Measurements from ENCODE around the gene MCTP1. TPM values are rescaled to one million over a fixed set of nuclear protein-coding genes. Genes with fewer than 3 reads are reported as not detected.
A peak's percentile ranks its signal among the peaks of the same experiment; 100 is the strongest.
"Not testable (repeated sequence)": the region's sequence is repeated elsewhere in the genome, so short reads cannot be mapped to it uniquely, and the experiment has no call there.

MCTP1 gene
- total and polyA plus RNA-seq, 5 donors: 0.84 to 5.7 (median 4.7) TPM

GRCh38 chr5:94993491-94993890 is 291.4 kb downstream of the MCTP1 start:
- DNase-seq (no peak), ATAC-seq (no peak)
- Histone ChIP-seq H3K9me3 (ENCODE audit: control insufficient read depth, low read length) (no peaks in the 10 kb centered on the region), H3K27ac (ENCODE audit: low read length) (no peak overlapping the region), H3K27me3 (ENCODE audit: control insufficient read depth, insufficient read depth) (no peaks in the 10 kb centered on the region), H3K4me3 (ENCODE audit: low read length) (no peak overlapping the region), H3K4me1 (ENCODE audit: control insufficient read depth, insufficient read depth, low read length) (no peaks in the 10 kb centered on the region)
- intact Hi-C loops (cut with DNase I): no loop called here
- 84% methylated on average over 1 of the region's 1 CpG for whole genome bisulfite sequencing

GRCh38 chr5:94992325-94992724 is 292.6 kb downstream of the MCTP1 start:
- no peak for ATAC-seq
- Histone ChIP-seq H3K9me3 (ENCODE audit: control insufficient read depth, low read length) (no peaks in the 10 kb centered on the region), H3K4me3 (ENCODE audit: low read length) (no peak overlapping the region), H3K27me3 (ENCODE audit: control insufficient read depth, insufficient read depth) (no peaks in the 10 kb centered on the region), H3K4me1 (ENCODE audit: control insufficient read depth, insufficient read depth, low read length) (no peaks in the 10 kb centered on the region), H3K27ac (ENCODE audit: low read length) (no peak overlapping the region)
- DNase-seq: no peak
- intact Hi-C loops (cut with DNase I): no loop called here
- 70% methylated on average over 2 of the region's 2 CpGs for WGBS

DNA sequence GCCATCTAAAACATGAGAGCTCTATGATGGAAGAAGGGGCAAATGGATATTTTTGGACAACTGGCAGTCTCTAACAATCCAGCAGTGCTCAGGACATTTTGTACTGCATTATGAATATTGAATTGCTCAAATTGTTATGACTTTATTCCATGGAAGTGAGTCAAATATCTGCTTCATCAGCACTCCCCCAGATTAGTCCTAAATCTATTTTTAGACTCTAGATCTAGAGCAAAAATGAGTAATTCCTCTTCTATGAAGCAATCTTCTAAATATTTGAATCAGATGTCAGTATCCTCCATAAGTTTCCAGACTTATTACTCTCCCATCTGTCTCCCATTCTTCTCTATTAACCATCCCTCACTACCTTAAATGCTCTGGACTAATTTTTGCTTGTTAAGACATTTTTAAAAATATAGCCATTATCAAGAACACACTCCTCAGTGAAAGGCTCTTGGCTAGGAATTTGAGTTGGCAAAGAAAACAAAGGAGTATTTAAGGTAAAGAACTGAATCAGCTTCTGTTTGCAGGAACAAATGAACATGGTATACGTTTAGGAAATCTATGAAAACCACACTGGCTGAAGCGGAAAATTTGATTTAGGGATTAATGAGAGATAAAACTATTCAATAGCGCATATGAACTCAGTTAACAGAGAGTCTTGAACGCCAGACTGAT is 300.9 kb downstream of the MCTP1 start:
- no peak for DNase-seq
- no peaks in the 10 kb centered on the region for H3K4me1 ChIP-seq (ENCODE audit: control insufficient read depth, insufficient read depth, low read length)
- H3K27me3 ChIP-seq (ENCODE audit: control insufficient read depth, insufficient read depth): no peaks in the 10 kb centered on the region
- ATAC-seq: no peak
- no peak overlapping the region for H3K27ac ChIP-seq (ENCODE audit: low read length)
- H3K9me3 ChIP-seq (ENCODE audit: control insufficient read depth, low read length): no peaks in the 10 kb centered on the region
- H3K4me3 ChIP-seq (ENCODE audit: low read length): no peak overlapping the region
- WGBS: 75% methylated on average over 4 of the region's 4 CpGs
- intact Hi-C loops (cut with DNase I): no loop called here

DNA sequence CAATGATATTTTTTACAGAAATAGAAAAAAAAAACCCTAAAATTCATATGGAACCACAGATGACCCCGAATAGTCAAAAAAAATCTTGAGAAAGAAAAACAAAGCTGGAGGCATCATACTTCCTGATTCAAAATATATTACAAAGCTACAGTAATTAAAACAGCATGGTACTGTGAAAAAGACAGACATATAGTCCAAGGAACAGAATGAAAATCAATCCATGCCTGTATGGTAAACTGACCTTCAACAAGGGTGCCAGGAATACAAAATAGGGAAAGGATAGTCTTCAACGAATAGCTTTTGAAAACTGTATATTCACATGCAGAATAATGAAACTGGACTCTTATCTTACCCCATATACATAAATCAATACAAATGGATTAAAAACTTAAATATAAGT is 307.5 kb downstream of the MCTP1 start:
- ATAC-seq (no peak), DNase-seq (no peak)
- H3K4me1 ChIP-seq (ENCODE audit: control insufficient read depth, insufficient read depth, low read length): no peaks in the 10 kb centered on the region
- WGBS: 57% methylated on average over 2 of the region's 2 CpGs
- no peak overlapping the region for H3K27ac ChIP-seq (ENCODE audit: low read length)
- H3K9me3 ChIP-seq (ENCODE audit: control insufficient read depth, low read length): peaks cover 3% of the 10 kb centered on the region
- H3K27me3 ChIP-seq (ENCODE audit: control insufficient read depth, insufficient read depth): no peaks in the 10 kb centered on the region
- no peak overlapping the region for H3K4me3 ChIP-seq (ENCODE audit: low read length)
- intact Hi-C loops (cut with DNase I): no loop called here

GRCh38 chr5:94976853-94977252 is 308.0 kb downstream of the MCTP1 start:
- intact Hi-C loops (cut with DNase I): no loop called here
- H3K4me1 ChIP-seq (ENCODE audit: control insufficient read depth, insufficient read depth, low read length): no peaks in the 10 kb centered on the region
- H3K27ac ChIP-seq (ENCODE audit: low read length): no peak overlapping the region
- WGBS: 74% methylated on average over 1 of the region's 1 CpG
- DNase-seq: no peak
- no peaks in the 10 kb centered on the region for H3K27me3 ChIP-seq (ENCODE audit: control insufficient read depth, insufficient read depth)
- peaks cover 3% of the 10 kb centered on the region for H3K9me3 ChIP-seq (ENCODE audit: control insufficient read depth, low read length)
- no peak for ATAC-seq
- no peak overlapping the region for H3K4me3 ChIP-seq (ENCODE audit: low read length)

- ATAC-seq: no peak
These were observed 312.6 kb downstream of the MCTP1 start for GRCh38 chr5:94972268-94972667.

GRCh38 chr5:94969174-94969573 is 315.7 kb downstream of the MCTP1 start:
- intact Hi-C loops (cut with DNase I): loop anchor here in 3 of 4 donors (5.0 to 10.0 kb wide), 4 partner anchors 266 to 296 kb away; no protein-coding TSS in a partner anchor
- Histone ChIP-seq H3K4me3 (ENCODE audit: low read length) (no peak overlapping the region), H3K27ac (ENCODE audit: low read length) (no peak overlapping the region), H3K4me1 (ENCODE audit: control insufficient read depth, insufficient read depth, low read length) (no peaks in the 10 kb centered on the region), H3K9me3 (ENCODE audit: control insufficient read depth, low read length) (no peaks in the 10 kb centered on the region), H3K27me3 (ENCODE audit: control insufficient read depth, insufficient read depth) (no peaks in the 10 kb centered on the region)
- 47% methylated on average over 3 of the region's 3 CpGs for WGBS
- DNase-seq (no peak), ATAC-seq (no peak)

More at GRCh38 chr5:94972268-94972667, 312.6 kb downstream of the MCTP1 start:
- WGBS: 83% methylated on average over 1 of the region's 1 CpG
- H3K4me3 ChIP-seq (ENCODE audit: low read length): no peak overlapping the region
- peaks cover 3% of the 10 kb centered on the region for H3K9me3 ChIP-seq (ENCODE audit: control insufficient read depth, low read length)
- DNase-seq: no peak
- H3K27me3 ChIP-seq (ENCODE audit: control insufficient read depth, insufficient read depth): no peaks in the 10 kb centered on the region
- intact Hi-C loops (cut with DNase I): no loop called here
- H3K27ac ChIP-seq (ENCODE audit: low read length): no peak overlapping the region
- H3K4me1 ChIP-seq (ENCODE audit: control insufficient read depth, insufficient read depth, low read length): no peaks in the 10 kb centered on the region

GRCh38 chr5:94968507-94969095 is 316.3 kb downstream of the MCTP1 start:
- Histone ChIP-seq H3K9me3 (ENCODE audit: control insufficient read depth, low read length) (no peaks in the 10 kb centered on the region), H3K27ac (ENCODE audit: low read length) (no peak overlapping the region), H3K4me1 (ENCODE audit: control insufficient read depth, insufficient read depth, low read length) (no peaks in the 10 kb centered on the region), H3K27me3 (ENCODE audit: control insufficient read depth, insufficient read depth) (no peaks in the 10 kb centered on the region), H3K4me3 (ENCODE audit: low read length) (no peak overlapping the region)
- peak; percentile 31 to 63 for ATAC-seq
- DNase-seq: no peak
- intact Hi-C loops (cut with DNase I): loop anchor here in 3 of 4 donors (5.0 to 10.0 kb wide), 4 partner anchors 266 to 296 kb away; no protein-coding TSS in a partner anchor
- WGBS: 52% methylated on average over 5 of the region's 5 CpGs

DNA sequence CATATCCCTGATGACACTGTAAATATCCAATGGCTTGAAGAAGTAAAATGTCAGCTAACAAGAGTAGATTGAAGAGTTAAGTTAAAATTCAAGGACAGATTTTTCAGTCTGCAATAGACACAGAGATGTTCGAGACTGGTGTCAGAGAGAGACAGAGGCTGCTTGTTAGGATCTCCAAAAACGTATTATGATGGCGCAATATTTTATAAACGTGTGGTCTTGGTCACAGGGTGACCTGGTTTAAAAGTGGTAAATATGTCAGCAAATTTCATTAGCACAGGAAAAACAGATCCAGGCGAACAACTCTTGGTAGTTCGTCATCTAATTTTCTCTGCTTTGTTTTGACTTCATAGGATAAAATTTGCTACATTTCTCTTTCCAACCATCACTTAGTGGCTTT is 317.4 kb downstream of the MCTP1 start:
- Histone ChIP-seq H3K4me3 (ENCODE audit: low read length) (no peak overlapping the region), H3K27ac (ENCODE audit: low read length) (no peak overlapping the region), H3K27me3 (ENCODE audit: control insufficient read depth, insufficient read depth) (no peaks in the 10 kb centered on the region), H3K4me1 (ENCODE audit: control insufficient read depth, insufficient read depth, low read length) (no peaks in the 10 kb centered on the region), H3K9me3 (ENCODE audit: control insufficient read depth, low read length) (no peaks in the 10 kb centered on the region)
- intact Hi-C loops (cut with DNase I): loop anchor here in 3 of 4 donors (5.0 to 10.0 kb wide), 4 partner anchors 267 to 297 kb away; no protein-coding TSS in a partner anchor
- WGBS: 80% methylated on average over 6 of the region's 6 CpGs
- no peak for ATAC-seq
- no peak for DNase-seq

GRCh38 chr5:94959279-94959678 is 325.6 kb downstream of the MCTP1 start:
- ATAC-seq; DNase-seq; H3K4me3 ChIP-seq (ENCODE audit: low read length); H3K27me3 ChIP-seq (ENCODE audit: control insufficient read depth, insufficient read depth); H3K27ac ChIP-seq (ENCODE audit: low read length); H3K4me1 ChIP-seq (ENCODE audit: control insufficient read depth, insufficient read depth, low read length); intact Hi-C loops (cut with DNase I); H3K9me3 ChIP-seq (ENCODE audit: control insufficient read depth, low read length): not testable (repeated sequence)
- WGBS: 70% methylated on average over 2 of the region's 2 CpGs

GRCh38 chr5:94945656-94946055 is 339.2 kb downstream of the MCTP1 start:
- DNase-seq: peak; percentile 52 to 80 (median 65)
- Histone ChIP-seq H3K9me3 (ENCODE audit: control insufficient read depth, low read length) (no peaks in the 10 kb centered on the region), H3K27me3 (ENCODE audit: control insufficient read depth, insufficient read depth) (no peaks in the 10 kb centered on the region), H3K27ac (ENCODE audit: low read length) (no peak overlapping the region), H3K4me1 (ENCODE audit: control insufficient read depth, insufficient read depth, low read length) (no peaks in the 10 kb centered on the region), H3K4me3 (ENCODE audit: low read length) (no peak overlapping the region)
- ATAC-seq: peak; percentile 28 to 50
- intact Hi-C loops (cut with DNase I): no loop called here
- 38% methylated on average over 2 of the region's 2 CpGs for WGBS
